Measurements from ENCODE around the gene ZDHHC11.

DNA sequence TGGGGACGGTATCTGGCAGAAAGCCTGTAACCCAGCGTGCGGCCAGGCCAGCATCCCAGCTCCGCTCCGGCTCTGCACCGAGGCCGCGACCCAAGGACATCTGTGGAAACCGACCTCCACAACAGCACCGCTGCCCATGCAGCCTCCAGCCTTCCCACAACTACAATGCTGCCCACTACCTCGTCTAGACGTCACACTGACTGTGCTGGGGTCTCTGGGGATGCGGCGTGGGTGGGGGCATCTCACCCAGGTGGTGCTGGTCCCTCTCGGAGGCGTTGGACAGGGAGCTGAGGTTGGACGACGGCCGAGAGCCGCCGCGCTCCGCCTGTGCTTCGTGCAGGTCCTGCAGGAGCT lies 14.4 kb upstream of the ZDHHC11 start:
- TF ChIP-seq POLR2A (IDR thresholded peaks at IDR 0.05) (no peak), POLR2AphosphoS5 (IDR thresholded peaks at IDR 0.05) (no peak)
- TF ChIP-seq, protein P1, sequence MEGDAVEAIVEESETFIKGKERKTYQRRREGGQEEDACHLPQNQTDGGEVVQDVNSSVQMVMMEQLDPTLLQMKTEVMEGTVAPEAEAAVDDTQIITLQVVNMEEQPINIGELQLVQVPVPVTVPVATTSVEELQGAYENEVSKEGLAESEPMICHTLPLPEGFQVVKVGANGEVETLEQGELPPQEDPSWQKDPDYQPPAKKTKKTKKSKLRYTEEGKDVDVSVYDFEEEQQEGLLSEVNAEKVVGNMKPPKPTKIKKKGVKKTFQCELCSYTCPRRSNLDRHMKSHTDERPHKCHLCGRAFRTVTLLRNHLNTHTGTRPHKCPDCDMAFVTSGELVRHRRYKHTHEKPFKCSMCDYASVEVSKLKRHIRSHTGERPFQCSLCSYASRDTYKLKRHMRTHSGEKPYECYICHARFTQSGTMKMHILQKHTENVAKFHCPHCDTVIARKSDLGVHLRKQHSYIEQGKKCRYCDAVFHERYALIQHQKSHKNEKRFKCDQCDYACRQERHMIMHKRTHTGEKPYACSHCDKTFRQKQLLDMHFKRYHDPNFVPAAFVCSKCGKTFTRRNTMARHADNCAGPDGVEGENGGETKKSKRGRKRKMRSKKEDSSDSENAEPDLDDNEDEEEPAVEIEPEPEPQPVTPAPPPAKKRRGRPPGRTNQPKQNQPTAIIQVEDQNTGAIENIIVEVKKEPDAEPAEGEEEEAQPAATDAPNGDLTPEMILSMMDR (IDR thresholded peaks at IDR 0.05), result no peak
